Measurements from ENCODE around the gene OTUD7B.

The OTUD7B gene

DNA sequence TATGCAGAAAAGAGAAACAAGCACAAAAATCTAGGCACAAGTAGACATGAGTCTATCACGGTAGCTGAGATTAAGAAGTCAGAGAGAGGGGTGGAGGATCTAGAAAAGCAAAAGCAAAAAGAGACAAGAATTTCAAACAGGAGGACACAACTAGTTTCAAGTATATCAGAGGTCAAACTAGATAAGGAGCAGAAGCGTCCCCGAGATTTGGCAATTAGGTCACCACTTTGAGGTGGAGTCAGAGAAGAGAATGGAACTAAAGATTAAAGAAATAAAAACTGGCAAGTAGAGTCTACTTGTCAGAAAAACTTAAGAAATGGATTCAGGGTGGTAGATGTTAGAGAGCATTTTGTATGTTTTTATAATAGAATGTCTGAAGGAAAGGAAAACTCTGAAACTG lies 85.2 kb downstream of the OTUD7B start:
- Histone ChIP-seq H3K9me3 (ENCODE audit: insufficient read depth, low read depth, low read length) (no peaks in the 10 kb centered on the region), H4K20me1 (ENCODE audit: insufficient read depth, low read length, poor library complexity, severe bottlenecking) (peaks cover 33% of the 10 kb centered on the region), H3K4me3 (ENCODE audit: low read length, poor library complexity, severe bottlenecking) (peak overlapping the region; percentile 90), H3F3A (ENCODE audit: low read depth) (peaks cover 2% of the 10 kb centered on the region; the same call in 1 of the 2 replicates), H2AFZ (ENCODE audit: low read length) (no peak overlapping the region), H3K4me2 (ENCODE audit: low read depth, low read length, poor library complexity, severe bottlenecking) (peak overlapping the region; percentile 95), H3K4me1 (ENCODE audit: insufficient read depth, low read length, poor library complexity, severe bottlenecking) (peaks cover 28% of the 10 kb centered on the region), H3K9ac (ENCODE audit: low read depth, low read length, poor library complexity, severe bottlenecking) (peak overlapping the region; percentile 97), H3K36me3 (ENCODE audit: insufficient read depth, low read length) (peaks cover 34% of the 10 kb centered on the region; the same call in 1 of the 2 replicates), H3K9me2 (replicated peaks; ENCODE audit: low read depth, low read length) (no peaks in the 10 kb centered on the region), H3K79me2 (ENCODE audit: insufficient read depth, low read length) (peaks cover 43% of the 10 kb centered on the region), H3K27me3 (ENCODE audit: insufficient read depth, low read length, poor library complexity, severe bottlenecking) (no peaks in the 10 kb centered on the region)
- TF ChIP-seq, protein P1, sequence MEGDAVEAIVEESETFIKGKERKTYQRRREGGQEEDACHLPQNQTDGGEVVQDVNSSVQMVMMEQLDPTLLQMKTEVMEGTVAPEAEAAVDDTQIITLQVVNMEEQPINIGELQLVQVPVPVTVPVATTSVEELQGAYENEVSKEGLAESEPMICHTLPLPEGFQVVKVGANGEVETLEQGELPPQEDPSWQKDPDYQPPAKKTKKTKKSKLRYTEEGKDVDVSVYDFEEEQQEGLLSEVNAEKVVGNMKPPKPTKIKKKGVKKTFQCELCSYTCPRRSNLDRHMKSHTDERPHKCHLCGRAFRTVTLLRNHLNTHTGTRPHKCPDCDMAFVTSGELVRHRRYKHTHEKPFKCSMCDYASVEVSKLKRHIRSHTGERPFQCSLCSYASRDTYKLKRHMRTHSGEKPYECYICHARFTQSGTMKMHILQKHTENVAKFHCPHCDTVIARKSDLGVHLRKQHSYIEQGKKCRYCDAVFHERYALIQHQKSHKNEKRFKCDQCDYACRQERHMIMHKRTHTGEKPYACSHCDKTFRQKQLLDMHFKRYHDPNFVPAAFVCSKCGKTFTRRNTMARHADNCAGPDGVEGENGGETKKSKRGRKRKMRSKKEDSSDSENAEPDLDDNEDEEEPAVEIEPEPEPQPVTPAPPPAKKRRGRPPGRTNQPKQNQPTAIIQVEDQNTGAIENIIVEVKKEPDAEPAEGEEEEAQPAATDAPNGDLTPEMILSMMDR (conservative IDR thresholded peaks at IDR 0.05; ENCODE audit: low read length), result no peak
- TF ChIP-seq EZH2phosphoT487 (IDR thresholded peaks at IDR 0.05; ENCODE audit: borderline replicate concordance), result no peak

DNA sequence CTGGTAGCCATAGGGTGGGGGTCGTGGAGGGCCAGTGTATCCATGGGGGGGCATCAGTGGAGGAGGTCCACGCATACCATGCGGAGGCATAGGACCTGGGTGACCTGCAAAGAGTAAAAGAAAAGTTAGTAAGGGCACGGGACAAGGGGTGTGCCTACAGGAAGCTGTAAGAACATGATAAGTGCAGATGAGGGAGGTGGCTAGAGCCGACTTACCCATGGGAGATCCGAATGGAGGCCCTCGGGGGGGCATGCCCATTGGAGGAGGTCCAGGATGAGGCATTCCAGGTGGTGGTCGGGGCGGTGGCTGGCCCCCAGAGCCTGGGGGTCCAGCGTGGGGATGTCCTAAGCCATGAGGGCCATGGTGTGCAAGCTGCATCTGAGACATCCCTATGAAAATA lies 86.9 kb downstream of the OTUD7B start:
- H3K36me3 ChIP-seq (ENCODE audit: insufficient read depth, low read length), result peaks cover 34% of the 10 kb centered on the region; the same call in 1 of the 2 replicates
- TF ChIP-seq, protein P1 (conservative IDR thresholded peaks at IDR 0.05; ENCODE audit: low read length), result no peak
- no peak for TF ChIP-seq EZH2phosphoT487 (IDR thresholded peaks at IDR 0.05; ENCODE audit: borderline replicate concordance)
- H3K9ac ChIP-seq (ENCODE audit: low read depth, low read length, poor library complexity, severe bottlenecking), result no peak overlapping the region
- no peak overlapping the region for H3K4me3 ChIP-seq (ENCODE audit: low read length, poor library complexity, severe bottlenecking)
- H3K4me2 ChIP-seq (ENCODE audit: low read depth, low read length, poor library complexity, severe bottlenecking), result no peak overlapping the region
- H3K9me3 ChIP-seq (ENCODE audit: insufficient read depth, low read depth, low read length), result no peaks in the 10 kb centered on the region
- H3K9me2 ChIP-seq (replicated peaks; ENCODE audit: low read depth, low read length), result no peaks in the 10 kb centered on the region
- H3K27me3 ChIP-seq (ENCODE audit: insufficient read depth, low read length, poor library complexity, severe bottlenecking), result no peaks in the 10 kb centered on the region
- H3F3A ChIP-seq (ENCODE audit: low read depth), result peaks cover 2% of the 10 kb centered on the region; the same call in 1 of the 2 replicates
- H3K4me1 ChIP-seq (ENCODE audit: insufficient read depth, low read length, poor library complexity, severe bottlenecking), result peaks cover 26% of the 10 kb centered on the region
- no peak overlapping the region for H2AFZ ChIP-seq (ENCODE audit: low read length)
- peaks cover 43% of the 10 kb centered on the region for H3K79me2 ChIP-seq (ENCODE audit: insufficient read depth, low read length)
- H4K20me1 ChIP-seq (ENCODE audit: insufficient read depth, low read length, poor library complexity, severe bottlenecking), result peaks cover 33% of the 10 kb centered on the region

DNA sequence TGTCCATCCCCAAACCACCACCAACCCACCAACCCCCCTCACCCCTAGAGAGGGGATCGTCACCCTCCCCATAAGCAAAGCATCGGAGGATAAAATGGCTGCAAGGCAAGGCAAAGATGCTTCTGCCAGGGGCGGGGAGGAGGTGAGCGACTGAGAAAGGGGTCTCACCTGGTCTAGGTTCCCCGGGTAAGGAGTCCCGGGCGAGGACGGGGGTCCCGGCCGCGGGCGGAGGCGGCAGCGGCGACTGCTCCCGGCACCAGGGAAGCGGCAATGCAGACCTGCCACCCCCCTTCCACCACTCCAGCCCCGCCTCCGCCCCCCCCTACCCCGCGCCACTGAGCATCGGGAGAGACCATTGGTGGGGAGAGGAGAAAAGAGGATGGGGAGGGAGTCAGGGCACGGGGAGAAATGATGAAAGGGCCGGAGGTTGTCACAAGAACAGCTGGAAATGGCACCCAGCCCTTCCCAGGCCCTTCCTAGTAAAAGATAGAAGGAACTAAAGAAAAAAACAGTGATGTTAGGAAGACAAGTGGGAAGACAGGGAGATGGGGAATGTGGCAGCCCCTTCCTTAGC lies 92.9 kb downstream of the OTUD7B start, which contains the start of gene SV2A:
SV2A (minus strand) TSS at position 274 of the 574 bp plus-strand sequence. CDS start 4,004 bp downstream, outside the sequence.
- peak within 1 kb of the TSS; percentile 91 for H3K9ac ChIP-seq (ENCODE audit: low read depth, low read length, poor library complexity, severe bottlenecking)
- H3K27me3 ChIP-seq (ENCODE audit: insufficient read depth, low read length, poor library complexity, severe bottlenecking), result no peaks in the 10 kb centered on the region
- peak within 1 kb of the TSS; percentile 93 for H3K4me3 ChIP-seq (ENCODE audit: low read length, poor library complexity, severe bottlenecking)
- H2AFZ ChIP-seq (ENCODE audit: low read length), result peak within 1 kb of the TSS; percentile 91
- TF ChIP-seq EZH2phosphoT487 (IDR thresholded peaks at IDR 0.05; ENCODE audit: borderline replicate concordance), result no peak
- TF ChIP-seq, protein P1 (conservative IDR thresholded peaks at IDR 0.05; ENCODE audit: low read length), result no peak
- peaks cover 50% of the 10 kb centered on the region for H3K4me1 ChIP-seq (ENCODE audit: insufficient read depth, low read length, poor library complexity, severe bottlenecking)
- H3K9me3 ChIP-seq (ENCODE audit: insufficient read depth, low read depth, low read length), result no peaks in the 10 kb centered on the region
- H3K36me3 ChIP-seq (ENCODE audit: insufficient read depth, low read length), result peaks cover 13% of the 10 kb centered on the region; the same call in 1 of the 2 replicates
- peaks cover 56% of the 10 kb centered on the region for H3K79me2 ChIP-seq (ENCODE audit: insufficient read depth, low read length)
- no peaks in the 10 kb centered on the region for H3K9me2 ChIP-seq (replicated peaks; ENCODE audit: low read depth, low read length)
- peaks cover 29% of the 10 kb centered on the region for H4K20me1 ChIP-seq (ENCODE audit: insufficient read depth, low read length, poor library complexity, severe bottlenecking)
- no peaks in the 10 kb centered on the region for H3F3A ChIP-seq (ENCODE audit: low read depth)
- H3K4me2 ChIP-seq (ENCODE audit: low read depth, low read length, poor library complexity, severe bottlenecking), result peak within 1 kb of the TSS; percentile 89

Measured in Loucy (cell line).